ENCODE results near the gene BHLHA15. TPM values are rescaled to one million over a fixed set of nuclear protein-coding genes. Genes with fewer than 3 reads are reported as not detected.

BHLHA15 gene
- total and polyA plus RNA-seq, 2 donors: not detected

GRCh38 chr7:98231493-98232262 lies 20.4 kb downstream of the BHLHA15 start:
- no peak for DNase-seq (ENCODE audit: extremely low spot score)
- no peaks in the 10 kb centered on the region for H3K36me3 ChIP-seq (ENCODE audit: insufficient read depth)
- H3K27ac ChIP-seq (ENCODE audit: low read depth): no peak overlapping the region
- H3K4me1 ChIP-seq (ENCODE audit: insufficient read depth): no peaks in the 10 kb centered on the region
- WGBS: 92% methylated on average over 25 of the region's 25 CpGs
- no peak overlapping the region for H3K4me3 ChIP-seq (ENCODE audit: low read depth, low read length)

DNA sequence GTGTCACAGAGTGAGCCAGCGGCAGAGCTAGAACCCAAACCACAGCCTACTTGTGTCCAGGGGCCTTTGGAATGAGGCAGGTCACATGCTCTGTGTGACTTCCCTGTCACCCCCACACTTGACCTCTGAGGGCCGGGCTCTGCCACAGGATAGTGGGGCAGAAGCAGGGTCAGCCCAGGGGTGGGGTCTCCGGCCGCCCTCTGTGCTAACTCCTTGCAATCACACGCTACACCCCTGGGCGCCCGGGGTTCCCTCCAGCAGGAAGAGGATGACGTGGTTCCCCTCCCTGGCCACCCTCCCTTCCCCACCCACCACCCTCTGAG lies 21.0 kb downstream of the BHLHA15 start:
- 94% methylated on average over 8 of the region's 8 CpGs for WGBS
- no peak for DNase-seq (ENCODE audit: extremely low spot score)
- Histone ChIP-seq H3K36me3 (ENCODE audit: insufficient read depth) (no peaks in the 10 kb centered on the region), H3K4me1 (ENCODE audit: insufficient read depth) (no peaks in the 10 kb centered on the region), H3K27ac (ENCODE audit: low read depth) (no peak overlapping the region), H3K4me3 (ENCODE audit: low read depth, low read length) (no peak overlapping the region)

DNA sequence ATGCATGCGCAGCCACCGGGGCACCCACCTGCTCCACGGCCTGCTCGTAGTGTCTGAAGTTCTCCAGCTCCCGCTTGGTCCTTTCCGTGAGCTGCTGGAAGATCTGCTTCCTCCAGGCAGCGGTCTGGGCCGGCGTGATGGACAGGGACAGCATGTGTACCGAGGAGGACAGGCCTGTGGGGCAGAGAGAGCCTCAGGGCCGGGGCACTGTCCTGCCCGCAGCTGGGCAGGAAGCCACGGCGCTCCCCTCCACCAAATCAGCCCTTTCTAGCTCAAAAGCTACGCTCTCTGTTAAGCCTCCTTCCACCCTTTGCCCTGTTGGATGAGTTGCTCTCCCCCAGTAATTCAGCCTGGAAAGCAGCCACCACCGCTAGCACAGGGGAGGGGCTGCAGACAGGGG lies 21.6 kb downstream of the BHLHA15 start:
- no peak overlapping the region for H3K4me3 ChIP-seq (ENCODE audit: low read depth, low read length)
- 90% methylated on average over 16 of the region's 16 CpGs for WGBS
- no peaks in the 10 kb centered on the region for H3K4me1 ChIP-seq (ENCODE audit: insufficient read depth)
- H3K36me3 ChIP-seq (ENCODE audit: insufficient read depth): no peaks in the 10 kb centered on the region
- DNase-seq (ENCODE audit: extremely low spot score): no peak
- no peak overlapping the region for H3K27ac ChIP-seq (ENCODE audit: low read depth)

- no peak overlapping the region for H3K4me3 ChIP-seq (ENCODE audit: low read depth, low read length)
- DNase-seq (ENCODE audit: extremely low spot score): no peak
- H3K36me3 ChIP-seq (ENCODE audit: insufficient read depth): no peaks in the 10 kb centered on the region
- 91% methylated on average over 32 of the region's 32 CpGs for WGBS
- H3K27ac ChIP-seq (ENCODE audit: low read depth): no peak overlapping the region
- no peaks in the 10 kb centered on the region for H3K4me1 ChIP-seq (ENCODE audit: insufficient read depth)
Observed at GRCh38 chr7:98233219-98234070, 22.2 kb downstream of the BHLHA15 start.

- 96% methylated on average over 10 of the region's 10 CpGs for WGBS
- DNase-seq (ENCODE audit: extremely low spot score): no peak
- Histone ChIP-seq H3K4me1 (ENCODE audit: insufficient read depth) (no peaks in the 10 kb centered on the region), H3K4me3 (ENCODE audit: low read depth, low read length) (no peak overlapping the region), H3K36me3 (ENCODE audit: insufficient read depth) (no peaks in the 10 kb centered on the region), H3K27ac (ENCODE audit: low read depth) (no peak overlapping the region)
Observed at GRCh38 chr7:98234429-98235147, 23.3 kb downstream of the BHLHA15 start.

DNA sequence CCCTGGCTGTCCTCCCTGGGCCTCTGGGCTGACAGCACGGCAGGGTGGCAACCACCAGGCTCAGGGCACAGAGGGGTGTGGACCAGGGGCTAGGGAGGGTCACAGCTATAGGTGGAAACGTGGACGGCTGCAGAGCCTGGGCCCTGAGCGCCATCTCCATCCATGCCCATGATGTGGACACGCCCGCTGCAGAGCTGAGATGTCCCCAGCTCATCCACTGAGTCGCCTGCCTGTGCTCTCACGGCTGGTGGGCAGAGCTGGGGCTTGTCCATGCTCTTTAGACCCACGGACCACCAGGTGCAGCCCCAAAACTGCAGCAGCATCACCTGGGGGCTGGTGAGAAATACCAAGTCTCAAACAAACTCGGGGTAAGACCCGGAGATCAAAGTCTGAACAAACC lies 24.7 kb downstream of the BHLHA15 start:
- H3K36me3 ChIP-seq (ENCODE audit: insufficient read depth): no peaks in the 10 kb centered on the region
- no peak overlapping the region for H3K27ac ChIP-seq (ENCODE audit: low read depth)
- DNase-seq (ENCODE audit: extremely low spot score): no peak
- no peaks in the 10 kb centered on the region for H3K4me1 ChIP-seq (ENCODE audit: insufficient read depth)
- no peak overlapping the region for H3K4me3 ChIP-seq (ENCODE audit: low read depth, low read length)
- 93% methylated on average over 11 of the region's 11 CpGs for WGBS

- H3K36me3 ChIP-seq (ENCODE audit: insufficient read depth): no peaks in the 10 kb centered on the region
- WGBS: 93% methylated on average over 25 of the region's 25 CpGs
- no peak overlapping the region for H3K4me3 ChIP-seq (ENCODE audit: low read depth, low read length)
- H3K4me1 ChIP-seq (ENCODE audit: insufficient read depth): no peaks in the 10 kb centered on the region
- H3K27ac ChIP-seq (ENCODE audit: low read depth): no peak overlapping the region
- DNase-seq (ENCODE audit: extremely low spot score): no peak
Observed at GRCh38 chr7:98236355-98237185, 25.3 kb downstream of the BHLHA15 start.

DNA sequence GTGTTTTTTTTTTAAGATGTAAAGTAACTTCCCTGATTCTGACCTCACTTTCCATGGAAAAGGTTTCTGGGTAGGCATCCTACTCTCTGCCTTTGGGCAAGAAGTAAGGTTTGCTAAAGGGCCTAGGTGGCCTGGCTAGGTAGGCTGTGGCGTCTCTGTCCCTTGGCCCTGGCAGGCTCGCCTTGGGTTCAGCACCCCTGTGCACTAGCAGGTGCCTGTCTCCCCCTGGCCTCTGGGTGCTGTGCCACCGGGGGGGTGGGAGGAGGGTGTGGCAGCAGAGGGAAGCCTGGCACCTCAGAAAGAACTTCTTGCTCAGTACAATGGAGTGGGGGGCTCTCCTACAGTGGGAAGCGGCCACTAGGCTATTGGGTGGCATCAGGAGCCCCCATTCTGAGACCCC lies 26.8 kb downstream of the BHLHA15 start:
- Histone ChIP-seq H3K4me1 (ENCODE audit: insufficient read depth) (no peaks in the 10 kb centered on the region), H3K4me3 (ENCODE audit: low read depth, low read length) (no peak overlapping the region), H3K36me3 (ENCODE audit: insufficient read depth) (no peaks in the 10 kb centered on the region), H3K27ac (ENCODE audit: low read depth) (no peak overlapping the region)
- WGBS: 94% methylated on average over 4 of the region's 4 CpGs
- DNase-seq (ENCODE audit: extremely low spot score): no peak

DNA sequence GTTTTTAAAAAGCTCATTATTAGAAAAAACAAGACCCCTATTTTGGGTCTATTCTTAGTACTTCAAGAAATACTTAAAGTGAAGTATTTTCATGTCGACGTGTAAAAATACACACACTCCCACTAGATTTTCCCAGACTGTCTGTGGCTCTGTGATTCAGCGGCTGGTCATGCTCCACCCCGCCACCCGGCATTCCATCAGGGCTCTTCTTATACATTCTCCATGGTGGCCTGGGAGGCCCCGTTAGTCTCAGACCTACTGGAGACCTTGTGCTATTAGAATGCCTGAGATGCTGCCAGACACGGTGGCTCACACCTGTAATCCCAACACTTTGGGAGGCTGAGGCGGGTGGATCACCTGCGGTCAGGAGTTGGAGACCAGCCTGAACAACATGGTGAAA lies 27.7 kb downstream of the BHLHA15 start:
- Histone ChIP-seq H3K4me1 (ENCODE audit: insufficient read depth) (no peaks in the 10 kb centered on the region), H3K4me3 (ENCODE audit: low read depth, low read length) (no peak overlapping the region), H3K27ac (ENCODE audit: low read depth) (no peak overlapping the region), H3K36me3 (ENCODE audit: insufficient read depth) (no peaks in the 10 kb centered on the region)
- no peak for DNase-seq (ENCODE audit: extremely low spot score)
- 95% methylated on average over 9 of the region's 9 CpGs for WGBS

GRCh38 chr7:98240961-98241673 lies 29.9 kb downstream of the BHLHA15 start:
- no peak overlapping the region for H3K4me3 ChIP-seq (ENCODE audit: low read depth, low read length)
- DNase-seq (ENCODE audit: extremely low spot score): no peak
- no peaks in the 10 kb centered on the region for H3K4me1 ChIP-seq (ENCODE audit: insufficient read depth)
- no peak overlapping the region for H3K27ac ChIP-seq (ENCODE audit: low read depth)
- 69% methylated on average over 19 of the region's 19 CpGs for WGBS
- H3K36me3 ChIP-seq (ENCODE audit: insufficient read depth): peaks cover 2% of the 10 kb centered on the region

DNA sequence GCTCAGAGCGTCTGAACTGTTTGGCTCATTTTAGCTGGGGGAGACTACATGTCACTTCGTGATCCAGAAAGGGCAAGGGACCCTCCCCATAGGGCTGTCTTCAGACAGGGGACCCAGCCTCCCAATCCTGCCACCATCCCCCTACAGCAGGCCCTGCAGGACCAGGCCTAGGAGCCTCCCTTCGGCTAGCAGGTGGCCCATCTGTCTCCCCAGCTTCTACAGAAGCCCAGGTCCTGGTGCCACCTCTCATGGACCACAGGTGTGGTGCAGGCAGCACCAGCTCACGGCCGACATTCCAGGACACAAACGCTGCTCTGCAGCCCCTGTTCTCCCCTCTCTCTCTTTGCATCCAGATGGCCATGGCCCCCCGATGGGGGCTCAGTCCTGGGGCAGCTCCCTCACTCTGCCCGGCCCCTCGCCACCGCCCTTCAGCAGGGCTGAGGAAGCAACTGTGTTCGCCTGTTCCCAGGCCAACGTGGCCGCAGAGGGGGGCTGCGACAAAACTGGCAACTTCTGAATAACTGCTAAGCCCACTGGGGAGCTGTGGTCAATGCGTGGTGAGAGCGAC lies 30.5 kb downstream of the BHLHA15 start:
- no peak overlapping the region for H3K4me3 ChIP-seq (ENCODE audit: low read depth, low read length)
- no peaks in the 10 kb centered on the region for H3K4me1 ChIP-seq (ENCODE audit: insufficient read depth)
- H3K36me3 ChIP-seq (ENCODE audit: insufficient read depth): peaks cover 2% of the 10 kb centered on the region
- H3K27ac ChIP-seq (ENCODE audit: low read depth): no peak overlapping the region
- WGBS: 82% methylated on average over 16 of the region's 16 CpGs
- DNase-seq (ENCODE audit: extremely low spot score): no peak

- H3K4me3 ChIP-seq (ENCODE audit: low read depth, low read length): no peak overlapping the region
- peaks cover 2% of the 10 kb centered on the region for H3K36me3 ChIP-seq (ENCODE audit: insufficient read depth)
- no peak for DNase-seq (ENCODE audit: extremely low spot score)
- WGBS: 100% methylated on average over 1 of the region's 1 CpG
- H3K27ac ChIP-seq (ENCODE audit: low read depth): no peak overlapping the region
- no peaks in the 10 kb centered on the region for H3K4me1 ChIP-seq (ENCODE audit: insufficient read depth)
Observed at GRCh38 chr7:98242342-98242741, 31.1 kb downstream of the BHLHA15 start.
